GM19395 (cell line): ENCODE results near the gene OR4S1.
A peak's percentile ranks its signal among the peaks of the same experiment; 100 is the strongest.
"Not testable (repeated sequence)": the region's sequence is repeated elsewhere in the genome, so short reads cannot be mapped to it uniquely, and the experiment has no call there.

Experiments used
- ATAC-seq: cut with Tn5 transposase; IDR thresholded peaks from one replicate; pipeline ENCODE4 v1.9.1; 2021; ENCODE audit warnings: mild to moderate bottlenecking, moderate library complexity; ENCODE audit not compliant: unreplicated experiment

Gene OR4S1

GRCh38 chr11:48305923-48306322, at the start of gene OR4S1:
Gene OR4S1 (plus strand): TSS chr11:48306223. CDS start chr11:48306223, 0 bp downstream.
- ATAC-seq: no peak

- ATAC-seq: no peak
Observed at GRCh38 chr11:48261600-48261999, 44.4 kb upstream of the OR4S1 start.

- no peak for ATAC-seq
Observed at GRCh38 chr11:48263423-48263911, 42.6 kb upstream of the OR4S1 start, which contains the start of gene OR4X1. Gene OR4X1 (plus strand): TSS chr11:48263861. CDS start chr11:48263861, 0 bp downstream.

GRCh38 chr11:48270621-48271020, 35.4 kb upstream of the OR4S1 start:
- no peak for ATAC-seq

GRCh38 chr11:48272606-48273005, 33.4 kb upstream of the OR4S1 start:
- ATAC-seq: no peak

GRCh38 chr11:48307760-48308386, 1.9 kb downstream of the OR4S1 start:
- peak; percentile 92 for ATAC-seq

- not testable (repeated sequence) for ATAC-seq
Observed at GRCh38 chr11:48313590-48313989, 7.6 kb downstream of the OR4S1 start.

GRCh38 chr11:48319813-48320212, 13.8 kb downstream of the OR4S1 start:
- not testable (repeated sequence) for ATAC-seq

GRCh38 chr11:48324620-48325019, 18.6 kb downstream of the OR4S1 start, which contains the start of gene OR4C3:
Gene OR4C3 (plus strand): TSS chr11:48324920. CDS start chr11:48325022, 102 bp downstream.
- ATAC-seq: not testable (repeated sequence)

- no peak for ATAC-seq
Observed at GRCh38 chr11:48341466-48341865, 35.4 kb downstream of the OR4S1 start.

GRCh38 chr11:48342505-48342904, 36.5 kb downstream of the OR4S1 start:
- not testable (repeated sequence) for ATAC-seq

GRCh38 chr11:48346286-48346685, 40.3 kb downstream of the OR4S1 start:
- ATAC-seq: not testable (repeated sequence)

GRCh38 chr11:48354013-48354412, 48.0 kb downstream of the OR4S1 start:
- ATAC-seq: no peak

GRCh38 chr11:48354677-48355076, 48.7 kb downstream of the OR4S1 start:
- ATAC-seq: no peak
